Measurements from ENCODE around the gene CD3D. TPM values are rescaled to one million over a fixed set of nuclear protein-coding genes. Genes with fewer than 3 reads are reported as not detected.

CD3D gene
- total RNA-seq, 1 experiment from 2014 or later = 3.7 TPM

GRCh38 chr11:118343981-118344515 lies 1.5 kb upstream of the CD3D start, which contains the start of gene CD3G:
CD3G (plus strand) TSS chr11:118344344; CDS start chr11:118344424, 80 bp downstream.
- Histone ChIP-seq H3K9ac (ENCODE audit: low read length) (peak within 1 kb of the TSS; percentile 80), H3K27me3 (ENCODE audit: low read length) (no peaks in the 10 kb centered on the region), H3K4me2 (ENCODE audit: low read depth, low read length, poor library complexity, severe bottlenecking) (peak within 1 kb of the TSS; percentile 95), H3K4me3 (ENCODE audit: low read length) (peak within 1 kb of the TSS; percentile 80), H3K4me1 (ENCODE audit: low read length) (peaks cover 70% of the 10 kb centered on the region), H3K9me3 (ENCODE audit: low read length) (no peaks in the 10 kb centered on the region), H3K27ac (ENCODE audit: low read length) (peak within 1 kb of the TSS; percentile 96), H3K9me2 (replicated peaks; ENCODE audit: insufficient read depth, low read length) (no peaks in the 10 kb centered on the region), H2AFZ (ENCODE audit: low read length) (no peak within 1 kb of the TSS), H4K20me1 (ENCODE audit: insufficient read depth, low read depth, low read length) (no peaks in the 10 kb centered on the region), H3K36me3 (ENCODE audit: insufficient read depth, low read length) (peaks cover 17% of the 10 kb centered on the region), H3K79me2 (ENCODE audit: low read length) (peaks cover 41% of the 10 kb centered on the region)
- DNase-seq = peak; percentile 86

GRCh38 chr11:118343248-118343647 lies 743 bp upstream of the CD3D start:
- peak; percentile 86 for DNase-seq
- H3K9me3 ChIP-seq (ENCODE audit: low read length) = no peaks in the 10 kb centered on the region
- peaks cover 41% of the 10 kb centered on the region for H3K79me2 ChIP-seq (ENCODE audit: low read length)
- H3K27ac ChIP-seq (ENCODE audit: low read length) = peak overlapping the region; percentile 96
- H2AFZ ChIP-seq (ENCODE audit: low read length) = no peak overlapping the region
- no peaks in the 10 kb centered on the region for H4K20me1 ChIP-seq (ENCODE audit: insufficient read depth, low read depth, low read length)
- H3K4me1 ChIP-seq (ENCODE audit: low read length) = peaks cover 68% of the 10 kb centered on the region
- H3K9ac ChIP-seq (ENCODE audit: low read length) = peak overlapping the region; percentile 80
- no peaks in the 10 kb centered on the region for H3K27me3 ChIP-seq (ENCODE audit: low read length)
- peaks cover 10% of the 10 kb centered on the region for H3K36me3 ChIP-seq (ENCODE audit: insufficient read depth, low read length)
- peak overlapping the region; percentile 80; the same call in 1 of the 2 replicates for H3K4me3 ChIP-seq (ENCODE audit: low read length)
- no peaks in the 10 kb centered on the region for H3K9me2 ChIP-seq (replicated peaks; ENCODE audit: insufficient read depth, low read length)
- peak overlapping the region; percentile 95 for H3K4me2 ChIP-seq (ENCODE audit: low read depth, low read length, poor library complexity, severe bottlenecking)

- peak overlapping the region; percentile 96 for H3K27ac ChIP-seq (ENCODE audit: low read length)
- peaks cover 32% of the 10 kb centered on the region for H3K79me2 ChIP-seq (ENCODE audit: low read length)
- no peak for DNase-seq
- no peaks in the 10 kb centered on the region for H3K9me3 ChIP-seq (ENCODE audit: low read length)
- peaks cover 6% of the 10 kb centered on the region; the same call in 1 of the 2 replicates for H3K36me3 ChIP-seq (ENCODE audit: insufficient read depth, low read length)
- no peaks in the 10 kb centered on the region for H3K27me3 ChIP-seq (ENCODE audit: low read length)
- H3K4me1 ChIP-seq (ENCODE audit: low read length) = peaks cover 56% of the 10 kb centered on the region
- no peaks in the 10 kb centered on the region for H4K20me1 ChIP-seq (ENCODE audit: insufficient read depth, low read depth, low read length)
- H2AFZ ChIP-seq (ENCODE audit: low read length) = no peak overlapping the region
- peak overlapping the region; percentile 53 for H3K9ac ChIP-seq (ENCODE audit: low read length)
- peak overlapping the region; percentile 95 for H3K4me2 ChIP-seq (ENCODE audit: low read depth, low read length, poor library complexity, severe bottlenecking)
- H3K4me3 ChIP-seq (ENCODE audit: low read length) = 0 out of 2 replicates have a peak overlapping the region, but pooled peaks have one; percentile 80
- H3K9me2 ChIP-seq (replicated peaks; ENCODE audit: insufficient read depth, low read length) = no peaks in the 10 kb centered on the region
Measured at GRCh38 chr11:118341815-118342489, 553 bp downstream of the CD3D start.

- H2AFZ ChIP-seq (ENCODE audit: low read length) = no peak overlapping the region
- H3K27me3 ChIP-seq (ENCODE audit: low read length) = no peaks in the 10 kb centered on the region
- no peak overlapping the region for H3K4me2 ChIP-seq (ENCODE audit: low read depth, low read length, poor library complexity, severe bottlenecking)
- no peaks in the 10 kb centered on the region for H3K9me2 ChIP-seq (replicated peaks; ENCODE audit: insufficient read depth, low read length)
- no peaks in the 10 kb centered on the region for H3K9me3 ChIP-seq (ENCODE audit: low read length)
- no peak overlapping the region for H3K9ac ChIP-seq (ENCODE audit: low read length)
- peaks cover 5% of the 10 kb centered on the region; the same call in 1 of the 2 replicates for H3K36me3 ChIP-seq (ENCODE audit: insufficient read depth, low read length)
- no peaks in the 10 kb centered on the region for H4K20me1 ChIP-seq (ENCODE audit: insufficient read depth, low read depth, low read length)
- peaks cover 49% of the 10 kb centered on the region for H3K4me1 ChIP-seq (ENCODE audit: low read length)
- no peak for DNase-seq
- peaks cover 25% of the 10 kb centered on the region for H3K79me2 ChIP-seq (ENCODE audit: low read length)
- H3K27ac ChIP-seq (ENCODE audit: low read length) = no peak overlapping the region
- no peak overlapping the region for H3K4me3 ChIP-seq (ENCODE audit: low read length)
Measured at GRCh38 chr11:118341261-118341660, 1.2 kb downstream of the CD3D start.

GRCh38 chr11:118340449-118340848 lies 2.1 kb downstream of the CD3D start:
- Histone ChIP-seq H3K9me2 (replicated peaks; ENCODE audit: insufficient read depth, low read length) (no peaks in the 10 kb centered on the region), H3K27ac (ENCODE audit: low read length) (no peak overlapping the region), H3K36me3 (ENCODE audit: insufficient read depth, low read length) (0 out of 2 replicates have a peak, but pooled peaks cover 1% of the 10 kb centered on the region), H3K9me3 (ENCODE audit: low read length) (no peaks in the 10 kb centered on the region), H3K4me1 (ENCODE audit: low read length) (peaks cover 42% of the 10 kb centered on the region), H3K27me3 (ENCODE audit: low read length) (no peaks in the 10 kb centered on the region), H3K4me2 (ENCODE audit: low read depth, low read length, poor library complexity, severe bottlenecking) (no peak overlapping the region), H2AFZ (ENCODE audit: low read length) (no peak overlapping the region), H3K79me2 (ENCODE audit: low read length) (peaks cover 17% of the 10 kb centered on the region), H4K20me1 (ENCODE audit: insufficient read depth, low read depth, low read length) (no peaks in the 10 kb centered on the region), H3K4me3 (ENCODE audit: low read length) (no peak overlapping the region), H3K9ac (ENCODE audit: low read length) (no peak overlapping the region)
- no peak for DNase-seq

GRCh38 chr11:118339281-118339961 lies 3.1 kb downstream of the CD3D start:
- no peak for DNase-seq
- Histone ChIP-seq H4K20me1 (ENCODE audit: insufficient read depth, low read depth, low read length) (no peaks in the 10 kb centered on the region), H3K9me3 (ENCODE audit: low read length) (no peaks in the 10 kb centered on the region), H3K27me3 (ENCODE audit: low read length) (no peaks in the 10 kb centered on the region), H3K4me3 (ENCODE audit: low read length) (no peak overlapping the region), H3K79me2 (ENCODE audit: low read length) (peaks cover 7% of the 10 kb centered on the region), H3K9ac (ENCODE audit: low read length) (no peak overlapping the region), H3K36me3 (ENCODE audit: insufficient read depth, low read length) (no peaks in the 10 kb centered on the region), H2AFZ (ENCODE audit: low read length) (no peak overlapping the region), H3K4me2 (ENCODE audit: low read depth, low read length, poor library complexity, severe bottlenecking) (no peak overlapping the region), H3K9me2 (replicated peaks; ENCODE audit: insufficient read depth, low read length) (no peaks in the 10 kb centered on the region), H3K4me1 (ENCODE audit: low read length) (peaks cover 40% of the 10 kb centered on the region), H3K27ac (ENCODE audit: low read length) (no peak overlapping the region)

GRCh38 chr11:118338637-118339061 lies 3.9 kb downstream of the CD3D start:
- no peak overlapping the region for H3K27ac ChIP-seq (ENCODE audit: low read length)
- H3K9me3 ChIP-seq (ENCODE audit: low read length) = no peaks in the 10 kb centered on the region
- no peak for DNase-seq
- H4K20me1 ChIP-seq (ENCODE audit: insufficient read depth, low read depth, low read length) = no peaks in the 10 kb centered on the region
- H3K4me3 ChIP-seq (ENCODE audit: low read length) = no peak overlapping the region
- H3K4me1 ChIP-seq (ENCODE audit: low read length) = peaks cover 36% of the 10 kb centered on the region
- H2AFZ ChIP-seq (ENCODE audit: low read length) = no peak overlapping the region
- H3K79me2 ChIP-seq (ENCODE audit: low read length) = no peaks in the 10 kb centered on the region
- H3K9me2 ChIP-seq (replicated peaks; ENCODE audit: insufficient read depth, low read length) = no peaks in the 10 kb centered on the region; the same call in 1 of the 2 replicates
- no peaks in the 10 kb centered on the region for H3K36me3 ChIP-seq (ENCODE audit: insufficient read depth, low read length)
- no peak overlapping the region for H3K9ac ChIP-seq (ENCODE audit: low read length)
- H3K4me2 ChIP-seq (ENCODE audit: low read depth, low read length, poor library complexity, severe bottlenecking) = no peak overlapping the region
- no peaks in the 10 kb centered on the region for H3K27me3 ChIP-seq (ENCODE audit: low read length)

GRCh38 chr11:118334745-118335144 lies 7.8 kb downstream of the CD3D start:
- peaks cover under 1% of the 10 kb centered on the region for H3K4me1 ChIP-seq (ENCODE audit: low read length)
- no peak overlapping the region for H3K27ac ChIP-seq (ENCODE audit: low read length)
- H2AFZ ChIP-seq (ENCODE audit: low read length) = no peak overlapping the region
- no peak overlapping the region for H3K4me2 ChIP-seq (ENCODE audit: low read depth, low read length, poor library complexity, severe bottlenecking)
- H3K79me2 ChIP-seq (ENCODE audit: low read length) = no peaks in the 10 kb centered on the region
- H3K36me3 ChIP-seq (ENCODE audit: insufficient read depth, low read length) = no peaks in the 10 kb centered on the region
- no peaks in the 10 kb centered on the region for H3K27me3 ChIP-seq (ENCODE audit: low read length)
- H3K9me3 ChIP-seq (ENCODE audit: low read length) = no peaks in the 10 kb centered on the region
- H3K9ac ChIP-seq (ENCODE audit: low read length) = no peak overlapping the region
- H4K20me1 ChIP-seq (ENCODE audit: insufficient read depth, low read depth, low read length) = no peaks in the 10 kb centered on the region
- H3K4me3 ChIP-seq (ENCODE audit: low read length) = no peak overlapping the region
- peak; percentile 27 for DNase-seq
- H3K9me2 ChIP-seq (replicated peaks; ENCODE audit: insufficient read depth, low read length) = no peaks in the 10 kb centered on the region; the same call in 1 of the 2 replicates
